ENCODE data around the gene NAP1L1.

GRCh38 chr12:76083246-76083903 is 1.1 kb downstream of the NAP1L1 start:
- TF ChIP-seq GATA2 (IDR thresholded peaks at IDR 0.05; ENCODE audit: low read depth, low read length) (no peak), GATA3 (IDR thresholded peaks at IDR 0.05; ENCODE audit: low read depth, low read length) (no peak)
